ENCODE data around the gene EFHC1.

Gene EFHC1

DNA sequence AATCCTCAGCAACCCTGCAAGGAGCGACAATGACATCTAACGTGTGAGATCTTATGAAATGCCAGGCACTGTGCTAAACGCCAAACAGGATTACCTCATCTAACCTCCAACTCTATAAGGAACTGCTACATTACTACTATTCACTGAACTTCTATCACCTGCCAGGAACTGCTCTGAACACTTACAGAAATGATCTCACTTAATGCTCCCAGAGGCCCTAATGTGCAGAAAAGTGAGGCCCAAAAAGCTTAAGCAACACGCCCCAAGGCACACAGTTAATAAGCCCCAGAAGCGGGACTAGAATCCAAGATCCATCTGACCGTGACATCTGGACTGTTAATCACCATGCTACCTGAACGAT lies 128.2 kb downstream of the EFHC1 start:
- Histone ChIP-seq H3K79me2 (ENCODE audit: insufficient read depth, low read length) (peaks cover 93% of the 10 kb centered on the region), H3K9ac (ENCODE audit: low read depth, low read length, poor library complexity, severe bottlenecking) (no peak overlapping the region), H3K36me3 (ENCODE audit: insufficient read depth, low read length) (peaks cover 21% of the 10 kb centered on the region; the same call in 1 of the 2 replicates), H3K4me3 (ENCODE audit: low read length, poor library complexity, severe bottlenecking) (no peak overlapping the region), H3F3A (ENCODE audit: low read depth) (0 out of 2 replicates have a peak, but pooled peaks cover 8% of the 10 kb centered on the region), H4K20me1 (ENCODE audit: insufficient read depth, low read length, poor library complexity, severe bottlenecking) (peaks cover 21% of the 10 kb centered on the region), H3K4me2 (ENCODE audit: low read depth, low read length, poor library complexity, severe bottlenecking) (peak overlapping the region; percentile 16), H2AFZ (ENCODE audit: low read length) (no peak overlapping the region), H3K27me3 (ENCODE audit: insufficient read depth, low read length, poor library complexity, severe bottlenecking) (no peaks in the 10 kb centered on the region), H3K4me1 (ENCODE audit: insufficient read depth, low read length, poor library complexity, severe bottlenecking) (peaks cover 98% of the 10 kb centered on the region), H3K9me3 (ENCODE audit: insufficient read depth, low read depth, low read length) (no peaks in the 10 kb centered on the region), H3K9me2 (replicated peaks; ENCODE audit: low read depth, low read length) (no peaks in the 10 kb centered on the region)
- TF ChIP-seq EZH2phosphoT487 (IDR thresholded peaks at IDR 0.05; ENCODE audit: borderline replicate concordance): no peak
- TF ChIP-seq, protein P1, sequence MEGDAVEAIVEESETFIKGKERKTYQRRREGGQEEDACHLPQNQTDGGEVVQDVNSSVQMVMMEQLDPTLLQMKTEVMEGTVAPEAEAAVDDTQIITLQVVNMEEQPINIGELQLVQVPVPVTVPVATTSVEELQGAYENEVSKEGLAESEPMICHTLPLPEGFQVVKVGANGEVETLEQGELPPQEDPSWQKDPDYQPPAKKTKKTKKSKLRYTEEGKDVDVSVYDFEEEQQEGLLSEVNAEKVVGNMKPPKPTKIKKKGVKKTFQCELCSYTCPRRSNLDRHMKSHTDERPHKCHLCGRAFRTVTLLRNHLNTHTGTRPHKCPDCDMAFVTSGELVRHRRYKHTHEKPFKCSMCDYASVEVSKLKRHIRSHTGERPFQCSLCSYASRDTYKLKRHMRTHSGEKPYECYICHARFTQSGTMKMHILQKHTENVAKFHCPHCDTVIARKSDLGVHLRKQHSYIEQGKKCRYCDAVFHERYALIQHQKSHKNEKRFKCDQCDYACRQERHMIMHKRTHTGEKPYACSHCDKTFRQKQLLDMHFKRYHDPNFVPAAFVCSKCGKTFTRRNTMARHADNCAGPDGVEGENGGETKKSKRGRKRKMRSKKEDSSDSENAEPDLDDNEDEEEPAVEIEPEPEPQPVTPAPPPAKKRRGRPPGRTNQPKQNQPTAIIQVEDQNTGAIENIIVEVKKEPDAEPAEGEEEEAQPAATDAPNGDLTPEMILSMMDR (conservative IDR thresholded peaks at IDR 0.05; ENCODE audit: low read length): no peak

DNA sequence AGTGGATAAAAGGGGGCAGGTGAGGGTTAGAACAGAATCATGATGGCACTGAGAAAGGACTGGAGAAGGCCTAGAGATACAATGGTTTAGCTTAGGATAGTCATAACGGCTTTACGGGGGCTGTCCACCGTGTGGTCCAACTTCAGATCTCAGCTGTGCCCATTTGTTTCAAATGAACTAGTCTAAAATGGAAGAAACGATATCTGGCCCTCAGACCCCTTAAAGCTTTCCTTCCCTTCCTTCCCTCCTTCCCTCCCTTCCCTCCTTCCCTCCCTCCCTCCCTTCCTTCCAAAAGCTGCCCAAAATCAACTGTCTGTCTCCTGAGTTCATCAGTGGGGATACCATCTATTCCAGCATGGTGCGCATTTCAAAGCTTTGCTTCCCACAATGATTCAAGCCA lies 128.9 kb downstream of the EFHC1 start:
- Histone ChIP-seq H2AFZ (ENCODE audit: low read length) (no peak overlapping the region), H3K4me2 (ENCODE audit: low read depth, low read length, poor library complexity, severe bottlenecking) (peak overlapping the region; percentile 80), H3K9me3 (ENCODE audit: insufficient read depth, low read depth, low read length) (no peaks in the 10 kb centered on the region), H3K9ac (ENCODE audit: low read depth, low read length, poor library complexity, severe bottlenecking) (no peak overlapping the region), H4K20me1 (ENCODE audit: insufficient read depth, low read length, poor library complexity, severe bottlenecking) (peaks cover 24% of the 10 kb centered on the region), H3K9me2 (replicated peaks; ENCODE audit: low read depth, low read length) (no peaks in the 10 kb centered on the region), H3K4me1 (ENCODE audit: insufficient read depth, low read length, poor library complexity, severe bottlenecking) (peaks cover 97% of the 10 kb centered on the region), H3F3A (ENCODE audit: low read depth) (0 out of 2 replicates have a peak, but pooled peaks cover 8% of the 10 kb centered on the region), H3K27me3 (ENCODE audit: insufficient read depth, low read length, poor library complexity, severe bottlenecking) (no peaks in the 10 kb centered on the region), H3K4me3 (ENCODE audit: low read length, poor library complexity, severe bottlenecking) (no peak overlapping the region), H3K36me3 (ENCODE audit: insufficient read depth, low read length) (peaks cover 17% of the 10 kb centered on the region; the same call in 1 of the 2 replicates), H3K79me2 (ENCODE audit: insufficient read depth, low read length) (peaks cover 93% of the 10 kb centered on the region)
- TF ChIP-seq, protein P1 (conservative IDR thresholded peaks at IDR 0.05; ENCODE audit: low read length): no peak
- no peak for TF ChIP-seq EZH2phosphoT487 (IDR thresholded peaks at IDR 0.05; ENCODE audit: borderline replicate concordance)

DNA sequence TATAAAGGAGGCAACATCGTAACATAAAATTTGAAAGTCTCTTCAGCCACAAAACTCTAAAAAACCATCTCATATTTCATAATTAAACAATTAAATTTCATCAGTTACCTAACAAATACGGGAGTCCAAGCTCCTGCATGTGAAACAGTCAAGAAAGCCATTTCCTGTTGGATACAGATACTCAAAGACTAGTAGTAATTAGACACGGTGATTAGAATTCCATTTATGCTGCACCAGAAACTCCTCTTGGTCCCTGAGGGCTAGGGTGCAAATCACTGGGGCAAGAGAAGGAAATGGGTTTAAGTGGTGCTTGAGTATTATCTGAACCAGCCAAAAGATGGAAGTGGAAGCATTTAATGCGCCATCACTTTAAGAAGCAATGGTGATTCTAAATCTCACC lies 129.3 kb downstream of the EFHC1 start:
- H3K79me2 ChIP-seq (ENCODE audit: insufficient read depth, low read length): peaks cover 93% of the 10 kb centered on the region
- no peaks in the 10 kb centered on the region for H3K27me3 ChIP-seq (ENCODE audit: insufficient read depth, low read length, poor library complexity, severe bottlenecking)
- H4K20me1 ChIP-seq (ENCODE audit: insufficient read depth, low read length, poor library complexity, severe bottlenecking): peaks cover 24% of the 10 kb centered on the region
- peak overlapping the region; percentile 80 for H3K4me2 ChIP-seq (ENCODE audit: low read depth, low read length, poor library complexity, severe bottlenecking)
- H3K36me3 ChIP-seq (ENCODE audit: insufficient read depth, low read length): peaks cover 17% of the 10 kb centered on the region; the same call in 1 of the 2 replicates
- no peak overlapping the region for H2AFZ ChIP-seq (ENCODE audit: low read length)
- peak overlapping the region; percentile 59 for H3K4me3 ChIP-seq (ENCODE audit: low read length, poor library complexity, severe bottlenecking)
- H3K9me3 ChIP-seq (ENCODE audit: insufficient read depth, low read depth, low read length): no peaks in the 10 kb centered on the region
- no peak for TF ChIP-seq EZH2phosphoT487 (IDR thresholded peaks at IDR 0.05; ENCODE audit: borderline replicate concordance)
- TF ChIP-seq, protein P1 (conservative IDR thresholded peaks at IDR 0.05; ENCODE audit: low read length): no peak
- 0 out of 2 replicates have a peak, but pooled peaks cover 8% of the 10 kb centered on the region for H3F3A ChIP-seq (ENCODE audit: low read depth)
- H3K9me2 ChIP-seq (replicated peaks; ENCODE audit: low read depth, low read length): no peaks in the 10 kb centered on the region
- H3K9ac ChIP-seq (ENCODE audit: low read depth, low read length, poor library complexity, severe bottlenecking): peak overlapping the region; percentile 69
- peaks cover 93% of the 10 kb centered on the region for H3K4me1 ChIP-seq (ENCODE audit: insufficient read depth, low read length, poor library complexity, severe bottlenecking)

Data from Loucy (cell line).